ENCODE measurements around the gene SLC25A51.

SLC25A51 gene

GRCh38 chr9:37919956-37920335 is 16.0 kb upstream of the SLC25A51 start:
- no peak for DNase-seq
- no peaks in the 10 kb centered on the region for H3K36me3 ChIP-seq (ENCODE audit: control insufficient read depth, insufficient read depth, low read length)
- H3K27ac ChIP-seq (ENCODE audit: insufficient read depth, low read length, poor library complexity, severe bottlenecking): no peak overlapping the region
- H3K9me3 ChIP-seq (ENCODE audit: control insufficient read depth, low read length): no peaks in the 10 kb centered on the region
- H3K4me3 ChIP-seq (ENCODE audit: insufficient read depth, low read depth, low read length, poor library complexity, severe bottlenecking): no peak overlapping the region
- no peaks in the 10 kb centered on the region for H3K27me3 ChIP-seq (replicated peaks; ENCODE audit: control insufficient read depth, insufficient read depth, low read length, poor library complexity, severe bottlenecking)
- H3K4me1 ChIP-seq (ENCODE audit: control insufficient read depth, insufficient read depth, low read length, poor library complexity, severe bottlenecking): no peaks in the 10 kb centered on the region

GRCh38 chr9:37919246-37919955 is 15.5 kb upstream of the SLC25A51 start:
- Histone ChIP-seq H3K36me3 (ENCODE audit: control insufficient read depth, insufficient read depth, low read length) (no peaks in the 10 kb centered on the region), H3K9me3 (ENCODE audit: control insufficient read depth, low read length) (no peaks in the 10 kb centered on the region), H3K4me3 (ENCODE audit: insufficient read depth, low read depth, low read length, poor library complexity, severe bottlenecking) (no peak overlapping the region), H3K27me3 (replicated peaks; ENCODE audit: control insufficient read depth, insufficient read depth, low read length, poor library complexity, severe bottlenecking) (no peaks in the 10 kb centered on the region), H3K4me1 (ENCODE audit: control insufficient read depth, insufficient read depth, low read length, poor library complexity, severe bottlenecking) (no peaks in the 10 kb centered on the region), H3K27ac (ENCODE audit: insufficient read depth, low read length, poor library complexity, severe bottlenecking) (no peak overlapping the region)
- DNase-seq: no peak

- Histone ChIP-seq H3K27ac (ENCODE audit: insufficient read depth, low read length, poor library complexity, severe bottlenecking) (no peak overlapping the region), H3K36me3 (ENCODE audit: control insufficient read depth, insufficient read depth, low read length) (no peaks in the 10 kb centered on the region), H3K4me3 (ENCODE audit: insufficient read depth, low read depth, low read length, poor library complexity, severe bottlenecking) (no peak overlapping the region), H3K9me3 (ENCODE audit: control insufficient read depth, low read length) (no peaks in the 10 kb centered on the region), H3K27me3 (replicated peaks; ENCODE audit: control insufficient read depth, insufficient read depth, low read length, poor library complexity, severe bottlenecking) (no peaks in the 10 kb centered on the region), H3K4me1 (ENCODE audit: control insufficient read depth, insufficient read depth, low read length, poor library complexity, severe bottlenecking) (no peaks in the 10 kb centered on the region)
- no peak for DNase-seq
These were observed 14.8 kb upstream of the SLC25A51 start for GRCh38 chr9:37918665-37919170.

GRCh38 chr9:37917801-37918664 is 14.1 kb upstream of the SLC25A51 start:
- H3K27me3 ChIP-seq (replicated peaks; ENCODE audit: control insufficient read depth, insufficient read depth, low read length, poor library complexity, severe bottlenecking): no peaks in the 10 kb centered on the region
- no peaks in the 10 kb centered on the region for H3K36me3 ChIP-seq (ENCODE audit: control insufficient read depth, insufficient read depth, low read length)
- no peaks in the 10 kb centered on the region for H3K9me3 ChIP-seq (ENCODE audit: control insufficient read depth, low read length)
- no peak for DNase-seq
- no peaks in the 10 kb centered on the region for H3K4me1 ChIP-seq (ENCODE audit: control insufficient read depth, insufficient read depth, low read length, poor library complexity, severe bottlenecking)
- H3K4me3 ChIP-seq (ENCODE audit: insufficient read depth, low read depth, low read length, poor library complexity, severe bottlenecking): no peak overlapping the region
- no peak overlapping the region for H3K27ac ChIP-seq (ENCODE audit: insufficient read depth, low read length, poor library complexity, severe bottlenecking)

- Histone ChIP-seq H3K9me3 (ENCODE audit: control insufficient read depth, low read length) (no peaks in the 10 kb centered on the region), H3K4me1 (ENCODE audit: control insufficient read depth, insufficient read depth, low read length, poor library complexity, severe bottlenecking) (no peaks in the 10 kb centered on the region), H3K27ac (ENCODE audit: insufficient read depth, low read length, poor library complexity, severe bottlenecking) (no peak overlapping the region), H3K27me3 (replicated peaks; ENCODE audit: control insufficient read depth, insufficient read depth, low read length, poor library complexity, severe bottlenecking) (no peaks in the 10 kb centered on the region), H3K4me3 (ENCODE audit: insufficient read depth, low read depth, low read length, poor library complexity, severe bottlenecking) (no peak overlapping the region), H3K36me3 (ENCODE audit: control insufficient read depth, insufficient read depth, low read length) (no peaks in the 10 kb centered on the region)
- DNase-seq: no peak
These were observed 13.4 kb upstream of the SLC25A51 start for GRCh38 chr9:37917313-37917731.

GRCh38 chr9:37916471-37917312 is 12.8 kb upstream of the SLC25A51 start:
- DNase-seq: no peak
- H3K4me1 ChIP-seq (ENCODE audit: control insufficient read depth, insufficient read depth, low read length, poor library complexity, severe bottlenecking): no peaks in the 10 kb centered on the region
- H3K36me3 ChIP-seq (ENCODE audit: control insufficient read depth, insufficient read depth, low read length): no peaks in the 10 kb centered on the region
- H3K27me3 ChIP-seq (replicated peaks; ENCODE audit: control insufficient read depth, insufficient read depth, low read length, poor library complexity, severe bottlenecking): no peaks in the 10 kb centered on the region
- no peak overlapping the region for H3K4me3 ChIP-seq (ENCODE audit: insufficient read depth, low read depth, low read length, poor library complexity, severe bottlenecking)
- no peaks in the 10 kb centered on the region for H3K9me3 ChIP-seq (ENCODE audit: control insufficient read depth, low read length)
- no peak overlapping the region for H3K27ac ChIP-seq (ENCODE audit: insufficient read depth, low read length, poor library complexity, severe bottlenecking)

GRCh38 chr9:37915911-37916470 is 12.1 kb upstream of the SLC25A51 start:
- no peaks in the 10 kb centered on the region for H3K4me1 ChIP-seq (ENCODE audit: control insufficient read depth, insufficient read depth, low read length, poor library complexity, severe bottlenecking)
- H3K4me3 ChIP-seq (ENCODE audit: insufficient read depth, low read depth, low read length, poor library complexity, severe bottlenecking): no peak overlapping the region
- H3K9me3 ChIP-seq (ENCODE audit: control insufficient read depth, low read length): no peaks in the 10 kb centered on the region
- H3K27me3 ChIP-seq (replicated peaks; ENCODE audit: control insufficient read depth, insufficient read depth, low read length, poor library complexity, severe bottlenecking): no peaks in the 10 kb centered on the region
- no peaks in the 10 kb centered on the region for H3K36me3 ChIP-seq (ENCODE audit: control insufficient read depth, insufficient read depth, low read length)
- H3K27ac ChIP-seq (ENCODE audit: insufficient read depth, low read length, poor library complexity, severe bottlenecking): no peak overlapping the region
- DNase-seq: no peak

- H3K27me3 ChIP-seq (replicated peaks; ENCODE audit: control insufficient read depth, insufficient read depth, low read length, poor library complexity, severe bottlenecking): no peaks in the 10 kb centered on the region
These were observed 10.9 kb upstream of the SLC25A51 start for GRCh38 chr9:37914701-37915358.

GRCh38 chr9:37914154-37914551 is 10.2 kb upstream of the SLC25A51 start:
- Histone ChIP-seq H3K9me3 (ENCODE audit: control insufficient read depth, low read length) (no peaks in the 10 kb centered on the region), H3K27ac (ENCODE audit: insufficient read depth, low read length, poor library complexity, severe bottlenecking) (no peak overlapping the region), H3K4me3 (ENCODE audit: insufficient read depth, low read depth, low read length, poor library complexity, severe bottlenecking) (no peak overlapping the region), H3K36me3 (ENCODE audit: control insufficient read depth, insufficient read depth, low read length) (no peaks in the 10 kb centered on the region), H3K4me1 (ENCODE audit: control insufficient read depth, insufficient read depth, low read length, poor library complexity, severe bottlenecking) (no peaks in the 10 kb centered on the region), H3K27me3 (replicated peaks; ENCODE audit: control insufficient read depth, insufficient read depth, low read length, poor library complexity, severe bottlenecking) (no peaks in the 10 kb centered on the region)
- no peak for DNase-seq

More at GRCh38 chr9:37914701-37915358, 10.9 kb upstream of the SLC25A51 start:
- Histone ChIP-seq H3K9me3 (ENCODE audit: control insufficient read depth, low read length) (no peaks in the 10 kb centered on the region), H3K4me1 (ENCODE audit: control insufficient read depth, insufficient read depth, low read length, poor library complexity, severe bottlenecking) (no peaks in the 10 kb centered on the region), H3K4me3 (ENCODE audit: insufficient read depth, low read depth, low read length, poor library complexity, severe bottlenecking) (no peak overlapping the region), H3K27ac (ENCODE audit: insufficient read depth, low read length, poor library complexity, severe bottlenecking) (no peak overlapping the region), H3K36me3 (ENCODE audit: control insufficient read depth, insufficient read depth, low read length) (no peaks in the 10 kb centered on the region)
- no peak for DNase-seq
